NCI-H526 treated with DMSO at 0.1 percent for 48 hours (cell line): Measurements from ENCODE around the gene SLC25A3.
"Not testable (repeated sequence)": the region's sequence is repeated elsewhere in the genome, so short reads cannot be mapped to it uniquely, and the experiment has no call there.

ENCODE experiments used
- DNase-seq: peaks from one replicate; lab custom pipeline; 2025; lab: John Stamatoyannopoulos, UW

SLC25A3 gene

DNA sequence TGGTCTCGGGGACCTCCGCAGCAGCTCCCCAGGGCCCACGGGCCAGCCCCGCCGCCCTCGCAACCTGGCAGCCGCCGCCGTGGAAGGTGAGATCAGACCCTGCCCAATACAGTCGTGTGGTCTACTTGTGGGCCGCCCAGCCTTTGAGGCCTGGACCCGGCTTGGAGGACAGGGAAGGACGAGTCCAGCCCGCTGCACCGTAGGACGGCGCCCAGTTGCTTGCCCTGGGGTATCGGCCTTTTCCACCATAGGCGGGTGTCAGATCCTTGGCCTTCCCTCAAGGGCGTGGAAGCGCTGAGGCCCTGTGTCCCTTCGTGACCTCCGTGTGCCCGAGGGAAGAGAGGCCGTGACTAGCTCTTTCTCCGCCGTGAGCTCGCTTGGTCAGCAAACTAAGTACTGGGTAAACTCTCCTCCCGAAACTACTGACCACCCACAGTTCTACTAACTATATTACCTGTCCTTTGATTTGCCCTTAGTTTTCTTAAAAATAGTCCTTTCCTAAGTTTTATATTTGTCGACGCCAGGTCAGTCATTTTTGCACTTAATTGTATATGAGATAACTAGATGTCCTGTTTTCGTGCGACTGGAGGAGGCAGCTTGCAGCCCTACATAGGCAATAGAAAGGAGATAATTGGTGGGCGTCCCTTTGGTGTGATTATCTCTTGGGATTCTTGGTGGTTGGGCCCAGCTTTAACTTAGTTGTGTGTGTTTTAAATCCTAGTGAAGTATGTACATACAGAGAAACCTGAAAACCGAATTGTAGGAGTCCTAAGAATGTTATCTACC, 757 bp downstream of the SLC25A3 start:
- DNase-seq = no peak

- DNase-seq = no peak
These were observed 1.9 kb downstream of the SLC25A3 start for GRCh38 chr12:98595243-98595988.

- DNase-seq = not testable (repeated sequence)
These were observed 3.8 kb downstream of the SLC25A3 start for GRCh38 chr12:98597313-98597712.

DNA sequence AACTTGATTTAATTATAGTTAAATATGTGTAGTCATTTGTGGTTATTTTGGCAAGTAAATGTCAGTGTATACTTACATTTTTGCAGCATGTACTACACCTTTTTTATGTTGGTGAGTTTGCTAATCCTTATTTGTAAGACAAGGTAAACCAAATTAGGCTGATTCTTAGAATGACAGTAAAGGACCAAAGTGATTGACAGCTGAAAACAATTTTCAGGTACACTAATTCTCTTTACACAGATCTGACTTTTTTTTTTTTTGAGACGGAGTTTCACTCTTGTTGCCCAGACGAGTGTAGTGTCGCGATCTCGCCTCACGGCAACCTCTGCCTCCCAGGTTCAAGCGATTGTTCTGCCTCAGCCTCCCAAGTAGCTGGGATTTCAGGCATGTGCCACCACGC, 8.4 kb downstream of the SLC25A3 start:
- no peak for DNase-seq

- no peak for DNase-seq
These were observed 13.0 kb downstream of the SLC25A3 start for GRCh38 chr12:98606359-98606988.

DNA sequence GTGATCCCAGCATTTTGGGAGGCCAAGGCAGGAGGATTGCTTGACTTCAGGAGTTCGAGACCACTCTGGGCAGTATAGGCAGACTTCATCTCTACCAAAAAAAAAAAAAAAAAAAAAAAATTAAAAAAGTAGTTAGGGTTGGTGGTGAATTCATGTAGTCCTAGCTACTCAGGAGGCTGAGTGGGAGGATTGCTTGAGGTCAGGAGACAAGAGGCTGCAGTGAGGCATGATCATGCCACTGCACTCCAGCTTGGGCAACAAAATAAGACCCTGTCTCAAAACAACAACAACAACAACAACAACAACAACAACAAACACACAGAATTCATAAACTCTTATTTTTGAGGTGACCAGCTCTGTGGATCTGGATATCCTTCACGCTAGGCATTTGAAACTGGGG, 17.1 kb downstream of the SLC25A3 start:
- no peak for DNase-seq

DNA sequence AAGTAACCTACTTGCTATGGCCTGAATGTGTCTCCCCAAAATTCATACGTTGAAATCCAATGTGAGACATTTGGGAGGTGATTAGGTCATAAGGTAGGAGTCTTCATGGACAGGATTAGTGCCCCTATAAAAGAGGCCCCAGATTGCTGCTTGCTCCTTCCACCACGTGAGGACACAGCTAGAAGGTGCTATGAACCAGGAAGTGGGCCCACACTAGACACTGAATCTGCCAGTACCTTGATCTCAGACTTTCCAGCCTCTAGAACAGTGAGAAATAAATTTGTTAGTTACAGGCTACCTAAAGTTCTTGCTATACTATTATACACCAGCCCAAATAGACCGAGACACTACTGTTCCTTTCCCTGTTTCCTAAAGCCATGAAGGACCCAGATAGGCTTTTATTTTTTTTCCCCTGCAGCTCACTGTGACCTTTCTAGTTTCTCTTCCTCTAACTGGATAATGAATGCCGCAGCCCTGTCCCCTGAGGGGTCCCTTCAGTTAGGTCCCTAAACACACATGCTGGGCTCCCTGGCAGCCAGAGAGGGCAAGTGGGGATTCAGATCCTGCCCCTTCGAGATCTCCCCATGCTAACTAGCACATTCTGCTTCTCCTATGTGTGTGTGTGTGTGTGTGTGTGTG, 19.3 kb downstream of the SLC25A3 start:
- no peak for DNase-seq

GRCh38 chr12:98618952-98619351, 25.5 kb downstream of the SLC25A3 start:
- DNase-seq = no peak

DNA sequence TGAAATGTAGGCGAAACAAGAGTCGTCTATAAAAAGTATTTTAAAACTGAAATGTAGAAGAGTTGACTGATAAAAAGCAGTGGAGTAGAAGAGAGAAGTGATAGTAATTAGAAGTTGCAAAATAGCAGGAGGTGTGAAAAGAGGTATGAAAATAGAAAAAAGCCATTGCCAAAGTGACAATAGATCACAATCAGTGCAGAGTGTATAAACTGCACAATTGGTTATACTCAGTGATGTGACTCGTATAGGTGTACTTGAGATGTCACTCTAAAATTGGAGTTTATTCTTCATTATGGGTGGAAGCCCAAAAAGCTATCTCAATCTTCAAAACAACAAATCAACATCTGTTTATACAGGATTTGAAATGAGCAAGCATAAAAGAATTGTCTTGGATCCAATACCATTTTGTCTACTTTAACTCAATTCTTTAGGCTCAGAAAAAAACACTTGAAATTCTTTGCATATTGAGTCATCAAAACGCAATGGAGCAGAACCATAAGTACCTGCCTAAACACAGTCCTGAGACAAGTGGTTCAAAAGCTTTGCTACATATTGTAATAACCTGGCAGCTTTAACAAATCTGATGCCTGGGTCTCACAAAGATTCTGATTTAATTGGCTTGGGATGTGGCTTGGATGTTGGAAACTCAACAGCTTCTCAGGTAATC, 42.3 kb downstream of the SLC25A3 start:
- DNase-seq = no peak

GRCh38 chr12:98637068-98637467, 43.6 kb downstream of the SLC25A3 start:
- DNase-seq = no peak

GRCh38 chr12:98638009-98638408, 44.5 kb downstream of the SLC25A3 start:
- no peak for DNase-seq

- no peak for DNase-seq
These were observed 46.0 kb downstream of the SLC25A3 start for GRCh38 chr12:98639491-98639890.

GRCh38 chr12:98642801-98643200, 49.3 kb downstream of the SLC25A3 start:
- not testable (repeated sequence) for DNase-seq

- DNase-seq = no peak
These were observed 50.9 kb downstream of the SLC25A3 start for GRCh38 chr12:98644433-98644711.

- DNase-seq = peak; percentile 90
These were observed 51.5 kb downstream of the SLC25A3 start, which contains the start of the genes APAF1 and IKBIP for GRCh38 chr12:98644712-98645571. Gene APAF1 (plus strand): TSS chr12:98645290. CDS start chr12:98648360, 3,070 bp downstream. Gene IKBIP (minus strand): TSS chr12:98644788. CDS start chr12:98644701, 87 bp downstream.

DNA sequence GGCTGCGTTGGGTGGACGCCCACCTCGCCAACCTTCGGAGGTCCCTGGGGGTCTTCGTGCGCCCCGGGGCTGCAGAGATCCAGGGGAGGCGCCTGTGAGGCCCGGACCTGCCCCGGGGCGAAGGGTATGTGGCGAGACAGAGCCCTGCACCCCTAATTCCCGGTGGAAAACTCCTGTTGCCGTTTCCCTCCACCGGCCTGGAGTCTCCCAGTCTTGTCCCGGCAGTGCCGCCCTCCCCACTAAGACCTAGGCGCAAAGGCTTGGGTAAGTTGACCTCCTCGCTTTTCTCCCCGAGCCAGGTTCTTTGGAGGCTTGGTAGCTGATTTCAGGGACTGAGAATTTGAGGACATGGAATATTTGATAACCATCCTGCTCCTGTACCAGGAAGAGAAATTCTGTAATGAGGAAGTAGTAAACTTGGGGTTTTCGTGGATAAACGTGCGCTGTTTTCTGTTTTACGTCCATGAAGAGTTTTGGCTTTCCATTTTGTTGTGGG, 52.1 kb downstream of the SLC25A3 start:
- DNase-seq = no peak

GRCh38 chr12:98646294-98647090, 53.0 kb downstream of the SLC25A3 start:
- DNase-seq = no peak

DNA sequence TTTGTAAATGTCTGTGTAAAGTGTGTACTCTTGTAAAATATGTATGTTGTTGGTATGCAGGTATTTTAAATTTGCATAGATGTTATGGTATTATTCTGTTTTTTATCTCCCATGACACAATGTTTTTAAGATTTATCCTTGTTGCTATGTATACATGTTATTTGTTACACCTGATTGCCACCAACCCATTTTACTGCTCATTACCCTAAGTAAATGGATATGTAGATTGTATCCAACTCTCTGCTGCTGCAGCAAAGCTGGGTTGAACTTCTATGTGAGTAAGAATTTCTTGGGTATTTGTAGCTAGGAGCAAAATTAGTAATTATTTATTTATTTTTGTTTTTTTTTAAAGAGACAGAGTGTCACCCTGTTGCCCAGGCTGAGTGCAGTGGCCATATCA, 57.8 kb downstream of the SLC25A3 start:
- DNase-seq = peak; percentile 90

- peak; percentile 36 for DNase-seq
These were observed 60.5 kb downstream of the SLC25A3 start for GRCh38 chr12:98653866-98654493.
